Activated CD8-positive, alpha-beta memory T cell treated with anti-CD3 and anti-CD28 coated beads for 24 hours (primary cell): ENCODE data around the gene GPR149.

Experiments used
- DNase-seq: peaks from one replicate; pipeline ENCODE4 v3.0.0-alpha.2; 2020

GPR149 gene

GRCh38 chr3:154345422-154346122 is 84.4 kb downstream of the GPR149 start:
- no peak for DNase-seq

GRCh38 chr3:154338570-154338969 is 91.4 kb downstream of the GPR149 start:
- DNase-seq, result no peak

- no peak for DNase-seq
Measured at GRCh38 chr3:154338008-154338407, 92.0 kb downstream of the GPR149 start.

- DNase-seq, result no peak
Measured at GRCh38 chr3:154334973-154335420, 95.0 kb downstream of the GPR149 start.

GRCh38 chr3:154327871-154328270 is 102.1 kb downstream of the GPR149 start:
- no peak for DNase-seq

GRCh38 chr3:154324919-154325318 is 105.1 kb downstream of the GPR149 start:
- no peak for DNase-seq

GRCh38 chr3:154323891-154324738 is 105.9 kb downstream of the GPR149 start, which contains the start of gene DHX36:
DHX36 (minus strand) TSS chr3:154324487; CDS start chr3:154324416, 71 bp downstream.
- DNase-seq, result peak; percentile 94

GRCh38 chr3:154316974-154317767 is 112.8 kb downstream of the GPR149 start:
- DNase-seq, result no peak

GRCh38 chr3:154314152-154314551 is 115.8 kb downstream of the GPR149 start:
- DNase-seq, result no peak

GRCh38 chr3:154310840-154311239 is 119.2 kb downstream of the GPR149 start:
- DNase-seq, result no peak

GRCh38 chr3:154307363-154307762 is 122.6 kb downstream of the GPR149 start:
- no peak for DNase-seq

- no peak for DNase-seq
Measured at GRCh38 chr3:154304936-154305335, 125.1 kb downstream of the GPR149 start.

GRCh38 chr3:154304116-154304786 is 125.7 kb downstream of the GPR149 start:
- DNase-seq, result no peak

- no peak for DNase-seq
Measured at GRCh38 chr3:154301561-154301960, 128.4 kb downstream of the GPR149 start.

- no peak for DNase-seq
Measured at GRCh38 chr3:154294016-154294415, 136.0 kb downstream of the GPR149 start.

GRCh38 chr3:154290187-154290586 is 139.8 kb downstream of the GPR149 start:
- DNase-seq, result no peak
